Stimulated activated naive CD8-positive, alpha-beta T cell treated with anti-CD3 and anti-CD28 coated beads, Interleukin-15, Interleukin-2, amounts not matched to agents 100 ng/mL and 50 ng/mL, for 24 hours (primary cell): ENCODE data around the gene HOXD1.

Source experiments
- H3K27ac Mint-ChIP-seq: one replicate; pipeline ENCODE4 v1.8.0; 2021; ENCODE audit warnings: mild to moderate bottlenecking, mixed read lengths
- H3K27me3 Mint-ChIP-seq: one replicate; pipeline ENCODE4 v1.8.0; 2021; ENCODE audit warnings: mixed read lengths
- H3K36me3 Mint-ChIP-seq: one replicate; pipeline ENCODE4 v1.8.0; 2021; ENCODE audit warnings: low read depth, mixed read lengths
- H3K4me1 Mint-ChIP-seq: one replicate; pipeline ENCODE4 v1.8.0; 2021; ENCODE audit warnings: low read depth, mixed read lengths
- H3K4me3 Mint-ChIP-seq: one replicate; pipeline ENCODE4 v1.8.0; 2021; ENCODE audit warnings: mild to moderate bottlenecking, mixed read lengths
- H3K9me3 Mint-ChIP-seq: one replicate; pipeline ENCODE4 v1.8.0; 2021; ENCODE audit warnings: mixed read lengths

Gene HOXD1

GRCh38 chr2:176187899-176188773 lies at the start of gene HOXD1:
TSS of gene HOXD1 (plus strand) at chr2:176188668. CDS start at chr2:176188802, 134 bp downstream.
- peaks cover 20% of the 10 kb centered on the region for H3K4me1 Mint-ChIP-seq
- H3K9me3 Mint-ChIP-seq = no peaks in the 10 kb centered on the region
- peaks cover 81% of the 10 kb centered on the region for H3K27me3 Mint-ChIP-seq
- H3K27ac Mint-ChIP-seq = no peak within 1 kb of the TSS
- H3K36me3 Mint-ChIP-seq = peaks cover 3% of the 10 kb centered on the region
- H3K4me3 Mint-ChIP-seq = peak within 1 kb of the TSS; percentile 87

DNA sequence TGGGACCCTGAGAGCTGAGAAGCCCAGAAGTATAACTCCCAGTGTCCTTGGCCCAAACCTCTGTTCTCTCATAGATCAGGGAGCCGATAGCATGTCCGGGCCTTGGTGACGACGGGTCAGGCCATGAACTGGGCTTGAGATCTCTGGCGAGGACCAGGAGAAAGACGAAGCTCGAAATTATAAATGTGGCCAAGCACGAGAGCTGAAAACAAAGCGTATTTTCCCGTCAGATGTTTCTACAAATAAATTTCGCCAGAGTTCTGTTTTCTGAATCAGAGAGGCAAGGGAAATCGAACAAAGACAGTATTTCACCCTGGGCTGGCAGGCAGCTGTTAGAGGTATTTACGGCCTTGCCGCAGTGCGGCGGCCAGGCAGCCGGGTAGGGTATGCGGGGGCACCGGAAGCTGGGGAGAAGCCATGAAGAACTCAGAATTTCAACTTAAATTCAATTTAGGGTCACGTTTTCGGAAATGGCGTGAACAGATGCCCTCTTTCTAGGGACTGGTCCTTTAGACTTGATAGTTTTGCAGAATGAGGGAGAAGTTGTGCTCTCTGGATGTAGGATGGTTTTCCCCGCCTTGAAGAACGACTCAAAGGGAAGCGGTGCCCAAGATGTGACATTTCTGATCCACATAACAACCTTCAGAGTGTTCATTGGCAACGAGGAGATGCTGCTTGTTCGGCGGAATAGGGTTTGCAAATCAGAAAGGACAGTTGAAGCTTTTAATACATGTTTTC lies 49.4 kb upstream of the HOXD1 start:
- no peak overlapping the region for H3K27ac Mint-ChIP-seq
- H3K27me3 Mint-ChIP-seq = peaks cover 86% of the 10 kb centered on the region
- peaks cover 4% of the 10 kb centered on the region for H3K36me3 Mint-ChIP-seq
- H3K4me3 Mint-ChIP-seq = peak overlapping the region; percentile 49
- H3K4me1 Mint-ChIP-seq = peaks cover 26% of the 10 kb centered on the region
- H3K9me3 Mint-ChIP-seq = no peaks in the 10 kb centered on the region

GRCh38 chr2:176139661-176140512 lies 48.6 kb upstream of the HOXD1 start:
- Mint-ChIP-seq H3K27me3 (peaks cover 84% of the 10 kb centered on the region), H3K36me3 (peaks cover 4% of the 10 kb centered on the region), H3K27ac (no peak overlapping the region), H3K4me3 (no peak overlapping the region), H3K9me3 (no peaks in the 10 kb centered on the region), H3K4me1 (peaks cover 26% of the 10 kb centered on the region)

DNA sequence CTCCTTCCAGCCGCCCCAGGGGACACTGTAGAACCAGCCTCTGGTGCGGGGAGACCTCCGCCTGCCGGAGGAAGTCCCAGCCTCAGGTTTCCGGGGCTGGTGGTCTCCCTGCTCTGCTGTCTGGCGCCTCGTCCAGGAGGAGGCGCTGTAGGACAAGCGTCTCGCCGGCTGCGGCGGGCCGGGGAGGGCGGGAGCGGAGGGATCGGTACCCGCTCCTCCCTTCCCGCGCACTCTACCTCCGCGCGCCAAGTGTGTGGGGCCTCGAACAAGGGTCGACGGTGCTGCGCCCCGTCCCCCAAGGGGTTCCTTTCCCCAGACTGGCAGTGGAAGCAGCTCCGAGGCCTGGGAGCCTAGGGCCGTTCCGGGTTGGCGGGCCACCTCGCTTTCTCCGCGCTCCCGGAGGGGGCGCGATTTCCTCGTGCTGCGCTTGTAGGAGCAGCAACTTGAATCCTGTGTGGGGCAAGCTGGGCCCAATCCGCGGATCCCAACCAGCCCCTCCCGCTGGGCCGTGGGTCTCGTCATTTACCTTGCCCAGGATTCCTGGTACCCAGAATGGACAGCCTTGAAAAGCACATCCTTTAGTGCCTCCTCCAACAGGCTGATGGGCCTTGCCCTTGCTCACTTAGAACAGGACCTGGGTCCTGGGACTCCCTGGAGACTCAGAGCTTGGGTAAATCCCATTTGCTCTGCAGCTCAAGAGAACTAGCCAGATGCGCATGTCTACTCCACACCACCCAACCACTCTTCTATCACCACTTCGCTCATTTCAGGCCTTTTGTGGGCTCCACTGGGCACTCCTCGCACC lies 47.8 kb upstream of the HOXD1 start:
- H3K36me3 Mint-ChIP-seq = peaks cover 4% of the 10 kb centered on the region
- peaks cover 21% of the 10 kb centered on the region for H3K4me1 Mint-ChIP-seq
- H3K4me3 Mint-ChIP-seq = peak overlapping the region; percentile 45
- H3K9me3 Mint-ChIP-seq = no peaks in the 10 kb centered on the region
- peak overlapping the region; percentile 45 for H3K27ac Mint-ChIP-seq
- H3K27me3 Mint-ChIP-seq = peaks cover 83% of the 10 kb centered on the region

DNA sequence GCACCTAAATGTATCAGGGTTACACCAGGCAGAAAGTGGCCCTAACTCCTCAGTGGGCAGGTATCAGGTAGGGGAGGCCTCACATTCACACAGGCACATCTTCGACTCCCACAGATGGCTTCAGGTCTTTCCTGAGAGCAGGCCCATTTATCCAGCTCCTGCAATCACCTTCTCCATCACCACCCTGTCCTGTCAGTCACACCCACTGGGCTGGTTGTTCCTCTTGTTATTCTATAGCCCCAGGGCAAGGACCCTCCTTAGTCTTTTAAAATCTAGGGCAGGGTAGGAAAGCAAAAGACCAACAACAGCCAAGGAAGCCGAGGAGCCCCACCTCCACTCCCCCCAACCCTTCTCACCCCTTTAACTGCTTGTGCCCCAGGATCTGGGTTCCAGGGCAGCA lies 46.2 kb upstream of the HOXD1 start:
- H3K9me3 Mint-ChIP-seq = no peaks in the 10 kb centered on the region
- no peak overlapping the region for H3K27ac Mint-ChIP-seq
- H3K4me3 Mint-ChIP-seq = no peak overlapping the region
- peaks cover 4% of the 10 kb centered on the region for H3K36me3 Mint-ChIP-seq
- peaks cover 19% of the 10 kb centered on the region for H3K4me1 Mint-ChIP-seq
- H3K27me3 Mint-ChIP-seq = peaks cover 88% of the 10 kb centered on the region

DNA sequence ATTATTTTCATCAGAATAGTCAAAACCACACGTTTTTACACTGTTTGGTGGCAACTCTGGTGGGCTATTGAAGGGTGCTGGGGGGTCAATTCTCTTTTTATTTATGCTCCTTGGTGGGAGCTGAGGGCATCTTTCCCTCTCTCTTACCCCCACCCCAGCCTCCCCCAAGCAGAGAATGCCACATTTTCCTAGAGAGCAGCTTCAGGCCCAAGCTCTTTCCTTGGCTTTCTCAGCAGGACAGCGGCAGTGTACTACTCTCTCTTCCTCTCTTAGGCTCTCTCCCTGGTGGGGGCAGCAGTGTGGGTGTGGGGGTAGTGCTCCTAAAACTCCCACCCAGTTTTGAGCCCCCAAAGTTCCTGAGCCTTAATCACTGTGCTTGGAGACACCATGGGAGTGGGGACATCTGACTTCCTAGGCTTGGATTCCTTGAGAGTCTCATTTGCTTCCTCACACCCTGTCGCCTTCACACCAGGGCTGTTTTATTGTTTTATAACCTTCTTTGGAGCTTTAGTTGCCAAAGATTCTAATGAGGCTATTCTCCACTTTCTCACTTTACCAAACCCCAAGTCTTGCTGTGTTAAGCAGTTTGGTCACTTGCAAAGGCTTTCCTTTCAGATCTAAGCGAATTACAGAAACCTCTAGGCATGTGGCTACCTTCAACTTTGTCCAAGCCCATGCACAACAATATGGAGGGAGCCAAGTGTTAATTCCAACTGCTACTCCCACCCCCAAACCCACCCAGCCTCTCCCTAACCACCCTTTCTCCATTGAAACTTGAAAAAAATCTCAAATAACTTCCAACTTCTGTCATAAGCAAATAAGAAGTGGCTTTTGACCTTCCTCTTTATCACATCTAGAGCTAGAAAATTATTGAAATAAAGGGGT lies 43.1 kb upstream of the HOXD1 start:
- H3K9me3 Mint-ChIP-seq = no peaks in the 10 kb centered on the region
- H3K4me3 Mint-ChIP-seq = no peak overlapping the region
- peaks cover 9% of the 10 kb centered on the region for H3K4me1 Mint-ChIP-seq
- H3K36me3 Mint-ChIP-seq = no peaks in the 10 kb centered on the region
- peaks cover 88% of the 10 kb centered on the region for H3K27me3 Mint-ChIP-seq
- no peak overlapping the region for H3K27ac Mint-ChIP-seq

GRCh38 chr2:176146101-176146500 lies 42.4 kb upstream of the HOXD1 start:
- H3K4me3 Mint-ChIP-seq = no peak overlapping the region
- H3K9me3 Mint-ChIP-seq = no peaks in the 10 kb centered on the region
- H3K27ac Mint-ChIP-seq = no peak overlapping the region
- peaks cover 6% of the 10 kb centered on the region for H3K4me1 Mint-ChIP-seq
- peaks cover 93% of the 10 kb centered on the region for H3K27me3 Mint-ChIP-seq
- no peaks in the 10 kb centered on the region for H3K36me3 Mint-ChIP-seq

- no peak overlapping the region for H3K4me3 Mint-ChIP-seq
- peaks cover 92% of the 10 kb centered on the region for H3K27me3 Mint-ChIP-seq
- no peaks in the 10 kb centered on the region for H3K9me3 Mint-ChIP-seq
- H3K4me1 Mint-ChIP-seq = peaks cover 3% of the 10 kb centered on the region
- H3K36me3 Mint-ChIP-seq = no peaks in the 10 kb centered on the region
- no peak overlapping the region for H3K27ac Mint-ChIP-seq
Measured at GRCh38 chr2:176146645-176147044, 41.8 kb upstream of the HOXD1 start.

GRCh38 chr2:176147210-176147799 lies 41.2 kb upstream of the HOXD1 start:
- no peak overlapping the region for H3K4me3 Mint-ChIP-seq

GRCh38 chr2:176147800-176148496 lies 40.5 kb upstream of the HOXD1 start:
- H3K4me1 Mint-ChIP-seq = peaks cover 3% of the 10 kb centered on the region
- peaks cover 88% of the 10 kb centered on the region for H3K27me3 Mint-ChIP-seq
- H3K9me3 Mint-ChIP-seq = no peaks in the 10 kb centered on the region
- H3K27ac Mint-ChIP-seq = no peak overlapping the region
- H3K36me3 Mint-ChIP-seq = no peaks in the 10 kb centered on the region
- H3K4me3 Mint-ChIP-seq = no peak overlapping the region

More at GRCh38 chr2:176147210-176147799, 41.2 kb upstream of the HOXD1 start:
- Mint-ChIP-seq H3K36me3 (no peaks in the 10 kb centered on the region), H3K9me3 (no peaks in the 10 kb centered on the region), H3K4me1 (peaks cover 3% of the 10 kb centered on the region), H3K27me3 (peaks cover 86% of the 10 kb centered on the region), H3K27ac (no peak overlapping the region)

- H3K9me3 Mint-ChIP-seq = no peaks in the 10 kb centered on the region
- H3K36me3 Mint-ChIP-seq = no peaks in the 10 kb centered on the region
- H3K4me1 Mint-ChIP-seq = peaks cover 3% of the 10 kb centered on the region
- H3K4me3 Mint-ChIP-seq = no peak overlapping the region
- no peak overlapping the region for H3K27ac Mint-ChIP-seq
- H3K27me3 Mint-ChIP-seq = peaks cover 84% of the 10 kb centered on the region
Measured at GRCh38 chr2:176148751-176149421, 39.6 kb upstream of the HOXD1 start.

GRCh38 chr2:176149481-176149938 lies 39.0 kb upstream of the HOXD1 start:
- Mint-ChIP-seq H3K27ac (no peak overlapping the region), H3K9me3 (no peaks in the 10 kb centered on the region), H3K4me1 (peaks cover 3% of the 10 kb centered on the region), H3K36me3 (no peaks in the 10 kb centered on the region), H3K4me3 (no peak overlapping the region), H3K27me3 (peaks cover 87% of the 10 kb centered on the region)
